SJCRH30 (cell line): ENCODE measurements around the gene ADORA2B. TPM values are rescaled to one million over a fixed set of nuclear protein-coding genes. Genes with fewer than 3 reads are reported as not detected.
A peak's percentile ranks its signal among the peaks of the same experiment; 100 is the strongest.

ENCODE experiments used
- DNase-seq, 2 experiments: peaks; one replicate each; pipeline ENCODE4 v3.0.0-alpha.2; 2015 to 2020
- H3K27ac ChIP-seq: fragments of 250-450 bp; sonication (Bioruptor Pico); 2 replicates; pipeline ENCODE4 v1.5.1; 2020; ENCODE audit warnings: mild to moderate bottlenecking, moderate library complexity
- H3K27me3 ChIP-seq: fragments of 250-450 bp; sonication (Bioruptor Pico); 2 replicates; pipeline ENCODE4 v1.5.1; 2020; ENCODE audit warnings: mild to moderate bottlenecking, moderate library complexity
- H3K36me3 ChIP-seq: fragments of 250-450 bp; sonication (Bioruptor Pico); 2 replicates; pipeline ENCODE4 v1.5.1; 2020; ENCODE audit warnings: mild to moderate bottlenecking, moderate library complexity
- H3K4me1 ChIP-seq: fragments of 250-450 bp; sonication (Bioruptor Pico); 2 replicates; pipeline ENCODE4 v1.5.1; 2020; ENCODE audit warnings: mild to moderate bottlenecking, moderate library complexity
- H3K4me3 ChIP-seq: fragments of 250-450 bp; sonication (Bioruptor Pico); 2 replicates; pipeline ENCODE4 v1.5.1; 2020; ENCODE audit warnings: mild to moderate bottlenecking, moderate library complexity
- H3K9me3 ChIP-seq: fragments of 250-450 bp; sonication (Bioruptor Pico); replicated peaks from 2 replicates; pipeline ENCODE4 v1.5.1; 2020; ENCODE audit warnings: mild to moderate bottlenecking, moderate library complexity
- total RNA-seq: library from RNA; depleted of rRNA; stranded (reverse); fragments of >200 nt; shearing (Covaris generic); gene quantifications from 2 replicates; pipeline ENCODE4 v1.2.3, GENCODE V29; 2014

ADORA2B gene
- total RNA-seq, 1 experiment from 2014 or later: 15.1 TPM

DNA sequence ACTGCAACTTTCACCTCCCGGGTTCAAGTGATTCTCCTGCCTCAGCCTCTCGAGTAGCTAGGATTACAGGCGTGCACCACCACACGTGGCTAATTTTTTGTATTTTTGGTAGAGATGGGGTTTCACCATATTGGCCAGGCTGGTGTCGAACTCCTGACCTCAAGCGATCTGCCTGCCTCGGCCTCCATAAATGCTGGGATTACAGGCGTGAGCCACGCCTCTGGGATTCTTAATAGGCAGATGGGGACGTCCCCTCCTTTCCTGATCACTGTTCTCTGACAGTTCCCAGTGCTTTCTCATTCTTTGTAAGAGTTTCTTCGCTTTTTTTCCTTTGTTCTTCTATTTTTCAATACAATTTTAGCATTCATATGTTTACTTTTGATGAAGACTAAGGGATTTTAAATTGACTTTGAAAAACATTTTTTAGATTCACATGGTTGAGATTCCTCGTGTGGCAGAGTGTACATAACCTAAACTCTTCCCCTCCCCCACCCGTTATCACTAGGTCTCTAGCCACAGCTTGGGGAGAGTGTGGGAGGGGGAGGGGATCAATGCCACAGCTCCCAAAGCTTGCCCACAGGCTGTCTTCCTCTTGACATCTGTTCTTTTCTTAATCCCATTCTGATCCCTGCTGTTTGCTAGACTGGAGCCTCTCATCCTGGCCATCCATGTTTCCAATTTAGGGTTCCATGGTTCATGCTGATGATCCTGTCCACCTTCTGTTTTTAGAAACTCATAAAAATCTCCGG is 11.0 kb downstream of the ADORA2B start:
- peak overlapping the region; percentile 42 for H3K27ac ChIP-seq
- H3K4me1 ChIP-seq: peaks cover 49% of the 10 kb centered on the region
- H3K4me3 ChIP-seq: no peak overlapping the region
- H3K36me3 ChIP-seq: no peaks in the 10 kb centered on the region
- no peaks in the 10 kb centered on the region for H3K9me3 ChIP-seq
- DNase-seq: peak; percentile 99 to 100
- no peaks in the 10 kb centered on the region for H3K27me3 ChIP-seq

- no peak overlapping the region for H3K4me3 ChIP-seq
- DNase-seq: no peak
- H3K36me3 ChIP-seq: no peaks in the 10 kb centered on the region
- no peak overlapping the region; the same call in 1 of the 2 replicates for H3K27ac ChIP-seq
- H3K4me1 ChIP-seq: peaks cover 49% of the 10 kb centered on the region
- no peaks in the 10 kb centered on the region for H3K27me3 ChIP-seq
- no peaks in the 10 kb centered on the region; the same call in 1 of the 2 replicates for H3K9me3 ChIP-seq
These were observed 12.3 kb downstream of the ADORA2B start for GRCh38 chr17:15957206-15957605.

DNA sequence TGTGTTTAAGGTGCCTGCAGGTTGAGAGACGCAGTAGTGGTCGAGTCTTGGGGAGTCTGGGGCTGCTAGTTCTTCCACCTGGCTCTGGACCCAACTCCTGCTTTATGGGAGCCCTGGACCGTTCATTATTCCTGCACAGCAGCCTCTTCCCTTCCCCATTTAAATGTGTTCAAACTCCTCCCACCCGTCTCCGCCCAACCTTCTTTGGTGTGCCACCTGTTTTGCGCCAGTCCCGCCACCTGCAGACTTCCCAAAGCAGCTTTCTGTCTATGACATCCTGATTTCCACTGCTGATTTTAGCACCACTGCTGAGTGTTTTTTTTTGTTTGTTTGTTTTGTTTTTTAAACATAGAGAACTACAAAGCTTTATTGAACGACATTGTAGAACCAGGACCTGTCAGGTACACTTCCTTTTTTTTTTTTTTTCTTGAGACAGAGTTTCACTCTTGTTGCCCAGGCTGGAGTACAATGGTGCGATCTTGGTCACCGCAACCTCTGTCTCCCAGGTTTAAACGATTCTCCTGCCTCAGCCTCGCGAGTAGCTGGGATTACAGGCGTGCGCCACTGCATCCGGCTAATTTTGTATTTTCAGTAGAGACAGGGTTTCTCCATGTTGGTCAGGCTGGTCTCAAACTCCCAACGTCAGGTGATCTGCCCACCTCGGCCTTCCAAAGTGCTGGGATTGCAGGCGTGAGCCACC is 12.8 kb downstream of the ADORA2B start:
- no peak for DNase-seq
- Histone ChIP-seq H3K9me3 (no peaks in the 10 kb centered on the region; the same call in 1 of the 2 replicates), H3K27ac (peak overlapping the region; percentile 97), H3K4me3 (no peak overlapping the region), H3K27me3 (no peaks in the 10 kb centered on the region), H3K36me3 (no peaks in the 10 kb centered on the region), H3K4me1 (peaks cover 49% of the 10 kb centered on the region)

DNA sequence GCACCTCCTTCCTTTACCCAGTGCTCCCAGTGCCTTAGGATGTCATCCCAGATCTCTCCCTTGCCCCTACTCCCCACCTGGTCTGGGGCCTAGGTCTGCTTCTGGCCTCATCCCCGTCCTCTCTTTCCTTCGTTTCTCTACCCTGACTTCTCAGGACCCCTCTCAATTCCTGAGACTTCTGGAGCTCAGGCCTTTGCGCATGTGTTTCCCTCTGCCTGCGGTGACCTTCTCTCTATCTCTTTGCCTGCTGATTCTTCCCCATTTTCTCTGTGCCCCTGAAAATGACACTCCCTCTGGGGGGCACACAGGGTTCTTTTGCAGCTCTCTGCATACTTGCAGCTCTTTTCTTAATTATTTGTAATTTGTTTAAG is 13.5 kb downstream of the ADORA2B start:
- DNase-seq: no peak
- Histone ChIP-seq H3K4me1 (peaks cover 56% of the 10 kb centered on the region), H3K27me3 (no peaks in the 10 kb centered on the region), H3K4me3 (no peak overlapping the region), H3K9me3 (no peaks in the 10 kb centered on the region; the same call in 1 of the 2 replicates), H3K27ac (peak overlapping the region; percentile 97), H3K36me3 (no peaks in the 10 kb centered on the region)

GRCh38 chr17:15963670-15964110 is 18.8 kb downstream of the ADORA2B start:
- peak; percentile 92 for DNase-seq
- Histone ChIP-seq H3K4me1 (peaks cover 61% of the 10 kb centered on the region), H3K36me3 (no peaks in the 10 kb centered on the region), H3K4me3 (no peak overlapping the region), H3K9me3 (no peaks in the 10 kb centered on the region; the same call in 1 of the 2 replicates), H3K27me3 (no peaks in the 10 kb centered on the region), H3K27ac (peak overlapping the region; percentile 39)

DNA sequence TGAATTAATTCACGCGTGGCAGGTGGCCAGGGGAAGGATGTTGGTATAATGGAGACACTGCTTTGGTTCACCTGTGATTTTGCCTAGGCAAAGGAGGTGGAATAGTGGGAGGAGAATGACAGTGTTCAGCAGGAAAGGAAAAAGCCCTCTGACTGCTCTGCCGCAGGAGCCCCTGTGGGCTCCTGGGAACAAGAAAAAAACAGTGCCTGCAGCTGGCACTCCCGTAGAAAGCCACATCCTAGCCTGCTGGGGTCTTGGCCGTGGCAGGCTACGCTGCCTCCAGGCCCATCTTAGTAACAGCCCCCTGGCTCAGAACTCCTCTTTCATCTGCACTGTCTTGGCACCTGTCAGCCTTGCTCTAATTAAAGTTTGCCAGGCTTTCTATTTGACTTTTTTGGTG is 20.6 kb downstream of the ADORA2B start:
- H3K36me3 ChIP-seq: no peaks in the 10 kb centered on the region
- peak overlapping the region; percentile 45; the same call in 1 of the 2 replicates for H3K27ac ChIP-seq
- H3K27me3 ChIP-seq: no peaks in the 10 kb centered on the region
- no peaks in the 10 kb centered on the region; the same call in 1 of the 2 replicates for H3K9me3 ChIP-seq
- H3K4me1 ChIP-seq: peaks cover 49% of the 10 kb centered on the region
- H3K4me3 ChIP-seq: no peak overlapping the region
- peak; percentile 69 to 83 for DNase-seq

- Histone ChIP-seq H3K27me3 (no peaks in the 10 kb centered on the region), H3K4me3 (peak overlapping the region; percentile 45), H3K36me3 (no peaks in the 10 kb centered on the region), H3K4me1 (peaks cover 49% of the 10 kb centered on the region), H3K27ac (peak overlapping the region; percentile 45), H3K9me3 (no peaks in the 10 kb centered on the region; the same call in 1 of the 2 replicates)
- DNase-seq: peak; percentile 50 to 69
These were observed 21.4 kb downstream of the ADORA2B start for GRCh38 chr17:15966183-15966878.

DNA sequence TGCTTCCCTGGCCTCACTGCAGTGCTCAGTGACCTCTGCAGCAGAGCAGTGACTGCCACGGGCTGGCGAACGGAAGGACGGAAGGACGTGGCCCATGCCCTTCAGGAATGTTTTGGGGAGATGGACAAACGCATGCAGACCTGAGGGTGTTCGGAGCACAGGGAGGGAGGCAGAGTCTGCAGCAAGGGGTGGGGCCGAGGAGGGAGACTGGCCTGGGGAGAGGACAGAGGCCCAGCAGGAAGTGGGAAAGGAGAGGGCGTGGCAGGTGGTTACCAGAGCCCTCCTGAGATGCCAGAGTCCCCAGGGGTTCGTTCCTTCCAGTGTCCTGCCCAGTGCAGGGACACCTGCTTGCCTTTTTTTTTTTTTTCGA is 21.9 kb downstream of the ADORA2B start:
- H3K27ac ChIP-seq: peak overlapping the region; percentile 45
- H3K4me3 ChIP-seq: peak overlapping the region; percentile 45
- H3K36me3 ChIP-seq: no peaks in the 10 kb centered on the region
- H3K9me3 ChIP-seq: no peaks in the 10 kb centered on the region
- DNase-seq: peak; percentile 90
- H3K27me3 ChIP-seq: no peaks in the 10 kb centered on the region
- peaks cover 49% of the 10 kb centered on the region for H3K4me1 ChIP-seq

- Histone ChIP-seq H3K36me3 (no peaks in the 10 kb centered on the region), H3K4me3 (no peak overlapping the region), H3K9me3 (no peaks in the 10 kb centered on the region), H3K27ac (no peak overlapping the region), H3K27me3 (no peaks in the 10 kb centered on the region), H3K4me1 (peaks cover 48% of the 10 kb centered on the region)
- no peak for DNase-seq
These were observed 22.9 kb downstream of the ADORA2B start for GRCh38 chr17:15967706-15968399.

DNA sequence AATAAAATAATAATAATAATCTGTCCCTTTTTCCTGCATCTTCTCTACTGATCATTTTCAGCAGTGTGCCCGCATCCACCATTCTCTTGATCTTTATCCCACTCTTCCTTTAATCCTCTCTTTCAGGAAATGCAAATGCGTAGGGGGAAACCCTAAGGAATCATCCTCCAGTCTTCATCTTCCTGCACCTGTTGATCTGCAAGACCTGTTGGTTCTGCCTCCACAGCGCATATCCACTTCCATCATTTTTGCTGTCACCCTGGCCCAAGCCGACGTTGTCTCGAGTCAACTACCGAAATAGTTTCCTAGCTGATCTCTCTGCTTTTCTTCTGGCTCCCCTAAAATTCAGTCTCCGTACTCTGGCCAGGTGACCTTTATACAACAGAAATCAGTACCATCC is 24.5 kb downstream of the ADORA2B start:
- H3K4me1 ChIP-seq: peaks cover 33% of the 10 kb centered on the region
- no peaks in the 10 kb centered on the region for H3K27me3 ChIP-seq
- H3K4me3 ChIP-seq: no peak overlapping the region
- H3K36me3 ChIP-seq: no peaks in the 10 kb centered on the region
- H3K27ac ChIP-seq: no peak overlapping the region
- no peak for DNase-seq
- no peaks in the 10 kb centered on the region for H3K9me3 ChIP-seq

DNA sequence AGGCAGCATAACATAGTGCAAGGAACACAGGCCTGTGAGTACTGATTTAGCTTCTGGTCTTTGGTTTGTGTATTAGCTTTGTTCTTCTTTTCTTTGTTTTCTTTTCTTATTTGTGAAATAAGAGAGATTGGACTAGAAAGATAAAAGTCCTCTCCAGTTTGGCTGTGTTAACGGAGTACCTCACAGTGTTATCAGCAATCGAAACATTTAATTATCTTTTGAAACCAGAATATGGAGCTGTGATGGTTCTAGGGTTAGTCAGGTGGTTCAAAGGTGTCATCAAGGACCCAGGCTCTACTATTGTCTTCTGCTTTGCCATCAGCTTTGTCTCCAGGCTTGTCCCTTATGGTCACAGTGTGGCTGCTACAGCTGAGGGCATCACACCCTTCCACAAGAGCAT is 25.6 kb downstream of the ADORA2B start:
- peaks cover 8% of the 10 kb centered on the region for H3K36me3 ChIP-seq
- no peak for DNase-seq
- no peak overlapping the region for H3K27ac ChIP-seq
- no peak overlapping the region for H3K4me3 ChIP-seq
- no peaks in the 10 kb centered on the region for H3K9me3 ChIP-seq
- no peaks in the 10 kb centered on the region for H3K27me3 ChIP-seq
- H3K4me1 ChIP-seq: peaks cover 25% of the 10 kb centered on the region

GRCh38 chr17:15971098-15971678 is 26.3 kb downstream of the ADORA2B start:
- Histone ChIP-seq H3K27me3 (no peaks in the 10 kb centered on the region), H3K4me3 (no peak overlapping the region), H3K36me3 (peaks cover 10% of the 10 kb centered on the region), H3K27ac (no peak overlapping the region), H3K9me3 (no peaks in the 10 kb centered on the region), H3K4me1 (peaks cover 18% of the 10 kb centered on the region)
- no peak for DNase-seq

DNA sequence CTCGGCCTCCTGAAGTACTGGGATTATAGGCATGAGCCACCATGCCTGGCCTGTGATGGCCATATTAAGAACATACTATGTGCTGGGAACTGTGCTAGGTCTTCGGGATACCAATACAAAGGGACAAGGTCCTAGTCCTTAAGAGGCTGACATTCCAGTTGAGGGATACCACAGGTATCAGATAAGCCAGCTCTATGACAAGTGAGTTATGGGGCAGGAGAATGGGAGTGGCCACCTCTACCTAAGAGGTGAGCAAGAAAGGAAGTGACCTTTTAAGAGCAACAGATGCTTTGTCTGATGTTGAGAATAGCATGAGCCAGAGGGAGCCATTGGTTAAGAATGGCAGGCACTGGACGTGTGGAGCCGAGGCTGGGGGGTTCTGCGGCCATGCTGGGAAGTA is 27.0 kb downstream of the ADORA2B start:
- Histone ChIP-seq H3K9me3 (no peaks in the 10 kb centered on the region), H3K27ac (no peak overlapping the region), H3K4me3 (no peak overlapping the region), H3K4me1 (peaks cover 12% of the 10 kb centered on the region), H3K36me3 (peaks cover 16% of the 10 kb centered on the region), H3K27me3 (no peaks in the 10 kb centered on the region)
- DNase-seq: no peak

GRCh38 chr17:15972497-15972951 is 27.6 kb downstream of the ADORA2B start:
- peaks cover 20% of the 10 kb centered on the region for H3K36me3 ChIP-seq
- no peak for DNase-seq
- H3K27ac ChIP-seq: no peak overlapping the region
- H3K9me3 ChIP-seq: no peaks in the 10 kb centered on the region
- H3K4me3 ChIP-seq: no peak overlapping the region
- H3K27me3 ChIP-seq: no peaks in the 10 kb centered on the region
- H3K4me1 ChIP-seq: peaks cover 5% of the 10 kb centered on the region; the same call in 1 of the 2 replicates
